Left ventricle myocardium inferior (tissue), 1 donor: ENCODE measurements around the gene ATF7. TPM values are rescaled to one million over a fixed set of nuclear protein-coding genes. Genes with fewer than 3 reads are reported as not detected.

Experiments
- DNase-seq: peaks from one replicate; pipeline ENCODE4 v3.0.0-alpha.2; 2020
- H3K27ac ChIP-seq: fragments of 200-600 bp; replicated peaks from 2 replicates; pipeline ENCODE4 v1.8.0; 2021
- H3K27me3 ChIP-seq: fragments of 200-600 bp; 2 replicates; pipeline ENCODE4 v1.8.0; 2021; ENCODE audit warnings: low read depth
- H3K36me3 ChIP-seq: fragments of 200-600 bp; 2 replicates; pipeline ENCODE4 v1.8.0; 2021
- H3K4me1 ChIP-seq: fragments of 200-600 bp; 2 replicates; pipeline ENCODE4 v1.8.0; 2021
- H3K4me3 ChIP-seq: fragments of 200-600 bp; 2 replicates; pipeline ENCODE4 v1.8.0; 2021; ENCODE audit warnings: mild to moderate bottlenecking, moderate library complexity
- H3K9me3 ChIP-seq: fragments of 200-600 bp; replicated peaks from 2 replicates; pipeline ENCODE4 v1.8.0; 2021
- intact Hi-C: fragments of 100-400 bp; cut with micrococcal nuclease; formaldehyde crosslinking; loops from one replicate; pipeline ENCODE4 v1.11.0; 2022
- total RNA-seq: library from RNA; stranded (reverse); fragmentation: NEBNext Ultra II Directional; extraction: Animal tissue kit (Norgen Biotek cat#: 25700); gene quantifications from one replicate; pipeline ENCODE4 v1.2.1, GENCODE V29; 2021
- TF ChIP-seq, protein P1 (sequence below): fragments of 200-600 bp; IDR thresholded peaks from 2 replicates; pipeline ENCODE4 v1.8.0; 2021; ENCODE audit warnings: antibody characterized with exemption, mild to moderate bottlenecking, borderline replicate concordance
- donor health status: DM: no; HTN: yes; CAD: no; lungs with severe emphysema.

ATF7 gene
- total RNA-seq, 1 donor from 2014 or later = 29.8 TPM

- Histone ChIP-seq H3K9me3 (no peaks in the 10 kb centered on the region), H3K4me1 (no peaks in the 10 kb centered on the region), H3K27me3 (no peaks in the 10 kb centered on the region), H3K27ac (no peak overlapping the region), H3K36me3 (peaks cover 96% of the 10 kb centered on the region), H3K4me3 (no peak overlapping the region)
- TF ChIP-seq, protein P1, sequence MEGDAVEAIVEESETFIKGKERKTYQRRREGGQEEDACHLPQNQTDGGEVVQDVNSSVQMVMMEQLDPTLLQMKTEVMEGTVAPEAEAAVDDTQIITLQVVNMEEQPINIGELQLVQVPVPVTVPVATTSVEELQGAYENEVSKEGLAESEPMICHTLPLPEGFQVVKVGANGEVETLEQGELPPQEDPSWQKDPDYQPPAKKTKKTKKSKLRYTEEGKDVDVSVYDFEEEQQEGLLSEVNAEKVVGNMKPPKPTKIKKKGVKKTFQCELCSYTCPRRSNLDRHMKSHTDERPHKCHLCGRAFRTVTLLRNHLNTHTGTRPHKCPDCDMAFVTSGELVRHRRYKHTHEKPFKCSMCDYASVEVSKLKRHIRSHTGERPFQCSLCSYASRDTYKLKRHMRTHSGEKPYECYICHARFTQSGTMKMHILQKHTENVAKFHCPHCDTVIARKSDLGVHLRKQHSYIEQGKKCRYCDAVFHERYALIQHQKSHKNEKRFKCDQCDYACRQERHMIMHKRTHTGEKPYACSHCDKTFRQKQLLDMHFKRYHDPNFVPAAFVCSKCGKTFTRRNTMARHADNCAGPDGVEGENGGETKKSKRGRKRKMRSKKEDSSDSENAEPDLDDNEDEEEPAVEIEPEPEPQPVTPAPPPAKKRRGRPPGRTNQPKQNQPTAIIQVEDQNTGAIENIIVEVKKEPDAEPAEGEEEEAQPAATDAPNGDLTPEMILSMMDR = no peak
- no peak for DNase-seq
- intact Hi-C loops = no loop called here
Observed at GRCh38 chr12:53523131-53523530, 103.1 kb downstream of the ATF7 start.

GRCh38 chr12:53518381-53518780, 107.8 kb downstream of the ATF7 start:
- no peak overlapping the region for H3K27ac ChIP-seq
- TF ChIP-seq, protein P1 = no peak
- H3K9me3 ChIP-seq = no peaks in the 10 kb centered on the region
- no peak for DNase-seq
- H3K27me3 ChIP-seq = no peaks in the 10 kb centered on the region
- intact Hi-C loops = no loop called here
- no peak overlapping the region for H3K4me3 ChIP-seq
- H3K4me1 ChIP-seq = no peaks in the 10 kb centered on the region
- H3K36me3 ChIP-seq = peaks cover 100% of the 10 kb centered on the region

- Histone ChIP-seq H3K36me3 (peaks cover 100% of the 10 kb centered on the region), H3K27me3 (no peaks in the 10 kb centered on the region), H3K4me1 (no peaks in the 10 kb centered on the region), H3K9me3 (no peaks in the 10 kb centered on the region), H3K4me3 (no peak overlapping the region), H3K27ac (no peak overlapping the region)
- no peak for DNase-seq
- intact Hi-C loops = no loop called here
- TF ChIP-seq, protein P1 = no peak
Observed at GRCh38 chr12:53516758-53517455, 109.3 kb downstream of the ATF7 start.

DNA sequence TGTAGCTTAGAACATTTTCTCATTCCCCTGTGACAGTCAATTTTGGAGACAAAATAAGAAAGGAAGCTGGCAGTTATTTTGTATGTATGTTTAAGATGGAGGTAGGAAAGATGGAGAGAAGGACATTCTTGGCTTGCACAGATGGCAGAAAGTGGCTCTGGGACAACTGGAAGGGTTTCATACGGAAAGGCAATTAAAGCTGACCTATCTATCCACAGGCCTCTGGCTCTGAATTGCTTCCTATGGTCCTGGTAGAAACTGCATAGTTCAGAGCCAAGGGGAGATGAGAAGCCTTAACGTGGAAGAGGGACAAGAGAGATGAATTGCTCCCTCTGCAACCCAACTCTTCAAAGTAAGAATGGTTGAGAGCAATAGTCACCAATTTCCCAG, 110.9 kb downstream of the ATF7 start:
- Histone ChIP-seq H3K36me3 (peaks cover 100% of the 10 kb centered on the region), H3K9me3 (no peaks in the 10 kb centered on the region), H3K27me3 (no peaks in the 10 kb centered on the region), H3K4me3 (no peak overlapping the region), H3K27ac (no peak overlapping the region), H3K4me1 (no peaks in the 10 kb centered on the region)
- TF ChIP-seq, protein P1 = no peak
- no peak for DNase-seq
- intact Hi-C loops = no loop called here

GRCh38 chr12:53514628-53515290, 111.4 kb downstream of the ATF7 start:
- H3K27me3 ChIP-seq = no peaks in the 10 kb centered on the region
- H3K9me3 ChIP-seq = no peaks in the 10 kb centered on the region
- H3K36me3 ChIP-seq = peaks cover 99% of the 10 kb centered on the region
- intact Hi-C loops = no loop called here
- TF ChIP-seq, protein P1 = no peak
- no peak overlapping the region for H3K27ac ChIP-seq
- no peaks in the 10 kb centered on the region for H3K4me1 ChIP-seq
- no peak for DNase-seq
- H3K4me3 ChIP-seq = no peak overlapping the region
